Fibroblast of lung (primary cell): ENCODE results near the gene ZIC1. TPM values are rescaled to one million over a fixed set of nuclear protein-coding genes. Genes with fewer than 3 reads are reported as not detected.

Experiments used
- DNase-seq, 2 donors: peaks; one replicate each; pipeline versions ENCODE4 v3.0.0 to v3.0.0-alpha.2; 2010; ENCODE audit warnings: low read depth in 2 of 2
- H2AFZ ChIP-seq: 2 replicates; pipeline ENCODE4 v1.5.1; 2012; ENCODE audit warnings: low read length, control low read depth, inconsistent platforms
- H3K27ac ChIP-seq: 2 replicates; pipeline ENCODE4 v1.5.1; 2011; ENCODE audit warnings: low read length, control low read depth; ENCODE audit not compliant: insufficient read depth
- H3K27me3 ChIP-seq: 2 replicates; pipeline ENCODE4 v1.5.1; 2011; ENCODE audit warnings: mild to moderate bottlenecking, low read length; ENCODE audit not compliant: control insufficient read depth, insufficient read depth
- H3K36me3 ChIP-seq: 2 replicates; pipeline ENCODE4 v1.5.1; 2011; ENCODE audit warnings: low read length; ENCODE audit not compliant: control insufficient read depth, insufficient read depth
- H3K4me1 ChIP-seq: 2 replicates; pipeline ENCODE4 v1.5.1; 2011; ENCODE audit warnings: low read length; ENCODE audit not compliant: control insufficient read depth, insufficient read depth; ENCODE audit errors: extremely low read depth
- H3K4me2 ChIP-seq: 2 replicates; pipeline ENCODE4 v1.5.1; 2011; ENCODE audit warnings: low read length, control low read depth; ENCODE audit not compliant: insufficient read depth; ENCODE audit errors: extremely low read depth
- H3K4me3 ChIP-seq, 4 experiments: fragments of 200-600 bp in 1 of 4; sonication (generic) in 1 of 4; replicated peaks in 1 of 4; 2 replicates each; pipeline ENCODE4 v1.5.1; 2011 to 2016; ENCODE audit warnings: low read length in 4 of 4, low read depth in 3 of 4, mild to moderate bottlenecking in 3 of 4, control low read depth in 2 of 4, inconsistent platforms in 1 of 4, mixed read lengths in 1 of 4; ENCODE audit not compliant: insufficient read depth in 1 of 4; ENCODE audit errors: control extremely low read depth in 1 of 4
- H3K79me2 ChIP-seq: 2 replicates; pipeline ENCODE4 v1.5.1; 2012; ENCODE audit warnings: mild to moderate bottlenecking, low read length, inconsistent platforms; ENCODE audit not compliant: control insufficient read depth, insufficient read depth
- H3K9ac ChIP-seq: 2 replicates; pipeline ENCODE4 v1.5.1; 2011; ENCODE audit warnings: mild to moderate bottlenecking, low read length, control low read depth; ENCODE audit not compliant: insufficient read depth
- H3K9me3 ChIP-seq: 2 replicates; pipeline ENCODE4 v1.5.1; 2012; ENCODE audit warnings: low read depth, low read length; ENCODE audit not compliant: control insufficient read depth, insufficient read depth
- H4K20me1 ChIP-seq: 2 replicates; pipeline ENCODE4 v1.5.1; 2011; ENCODE audit warnings: low read length; ENCODE audit not compliant: control insufficient read depth, insufficient read depth; ENCODE audit errors: extremely low read depth
- EZH2 ChIP-seq: IDR thresholded peaks from 2 replicates; pipeline ENCODE4 v1.5.1; 2012; ENCODE audit warnings: low read length, control low read depth, mild to moderate bottlenecking; ENCODE audit errors: missing control alignments
- polyA plus RNA-seq, 2 donors: library from polyadenylated mRNA; depleted of rRNA in 1 of 2; stranded (reverse) in 1 of 2; unstranded in 1 of 2; fragments of >200 nt; gene quantifications; 2 replicates each; pipeline ENCODE4 v1.2.1, GENCODE V29; 2011 to 2012; ENCODE audit warnings: missing spikeins in 1 of 2
- total RNA-seq: library from RNA; depleted of rRNA; stranded (reverse); fragments of >200 nt; gene quantifications from 2 replicates; pipeline ENCODE4 v1.2.1, GENCODE V29; 2014
- TF ChIP-seq, protein P1 (sequence below), 2 donors: IDR thresholded peaks in 1 of 2; conservative IDR thresholded peaks in 1 of 2; 1 replicate in 1 of 2; 2 replicates in 1 of 2; pipeline ENCODE4 v1.5.1; 2011 to 2012; ENCODE audit warnings: low read length in 2 of 2, control low read depth in 1 of 2, inconsistent platforms in 1 of 2, low read depth in 1 of 2, mild to moderate bottlenecking in 1 of 2

Gene ZIC1
- total and polyA plus RNA-seq, 2 donors (not counting 1 experiment from before 2014, with no cell fraction given), result 0.11 TPM; not detected in 1

- H4K20me1 ChIP-seq, result no peaks in the 10 kb centered on the region
- H3K9ac ChIP-seq, result no peak overlapping the region
- TF ChIP-seq, protein P1, sequence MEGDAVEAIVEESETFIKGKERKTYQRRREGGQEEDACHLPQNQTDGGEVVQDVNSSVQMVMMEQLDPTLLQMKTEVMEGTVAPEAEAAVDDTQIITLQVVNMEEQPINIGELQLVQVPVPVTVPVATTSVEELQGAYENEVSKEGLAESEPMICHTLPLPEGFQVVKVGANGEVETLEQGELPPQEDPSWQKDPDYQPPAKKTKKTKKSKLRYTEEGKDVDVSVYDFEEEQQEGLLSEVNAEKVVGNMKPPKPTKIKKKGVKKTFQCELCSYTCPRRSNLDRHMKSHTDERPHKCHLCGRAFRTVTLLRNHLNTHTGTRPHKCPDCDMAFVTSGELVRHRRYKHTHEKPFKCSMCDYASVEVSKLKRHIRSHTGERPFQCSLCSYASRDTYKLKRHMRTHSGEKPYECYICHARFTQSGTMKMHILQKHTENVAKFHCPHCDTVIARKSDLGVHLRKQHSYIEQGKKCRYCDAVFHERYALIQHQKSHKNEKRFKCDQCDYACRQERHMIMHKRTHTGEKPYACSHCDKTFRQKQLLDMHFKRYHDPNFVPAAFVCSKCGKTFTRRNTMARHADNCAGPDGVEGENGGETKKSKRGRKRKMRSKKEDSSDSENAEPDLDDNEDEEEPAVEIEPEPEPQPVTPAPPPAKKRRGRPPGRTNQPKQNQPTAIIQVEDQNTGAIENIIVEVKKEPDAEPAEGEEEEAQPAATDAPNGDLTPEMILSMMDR (conservative IDR thresholded peaks at IDR 0.05 in 1 of 2, IDR thresholded peaks at IDR 0.05 in 1 of 2; ENCODE audit: low read depth in 1 of 2, low read length in 2 of 2), result no peak
- TF ChIP-seq EZH2, result no peak
- H3K79me2 ChIP-seq, result no peaks in the 10 kb centered on the region
- H3K4me2 ChIP-seq, result no peak overlapping the region
- H2AFZ ChIP-seq, result no peak overlapping the region
- no peak overlapping the region for H3K4me3 ChIP-seq
- no peak overlapping the region for H3K27ac ChIP-seq
- H3K4me1 ChIP-seq, result no peaks in the 10 kb centered on the region
- H3K9me3 ChIP-seq, result no peaks in the 10 kb centered on the region
- H3K27me3 ChIP-seq, result peaks cover 57% of the 10 kb centered on the region
- no peak for DNase-seq
- no peaks in the 10 kb centered on the region for H3K36me3 ChIP-seq
These were observed 28.7 kb upstream of the ZIC1 start for GRCh38 chr3:147380387-147380951.

DNA sequence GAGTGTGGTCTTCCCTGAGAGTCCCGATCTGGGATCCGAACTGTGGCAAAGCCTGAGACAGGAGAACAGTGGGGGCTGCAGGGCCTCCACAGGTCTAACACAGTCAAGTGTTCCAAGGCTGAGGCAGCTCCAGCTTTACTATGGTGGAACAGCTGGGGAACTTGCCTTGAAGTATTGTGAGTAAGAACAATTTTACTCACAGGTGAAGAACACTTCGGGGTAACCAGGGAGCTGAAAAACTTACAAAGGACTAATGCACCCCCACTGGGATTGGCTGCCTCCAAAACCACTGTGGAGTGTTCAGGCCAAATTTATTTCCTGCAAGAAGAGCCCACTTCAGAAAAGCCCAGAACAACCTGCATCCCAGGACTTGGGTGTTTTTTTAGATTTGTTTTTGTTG lies 28.2 kb upstream of the ZIC1 start:
- Histone ChIP-seq H3K79me2 (no peaks in the 10 kb centered on the region), H3K4me1 (no peaks in the 10 kb centered on the region), H3K36me3 (no peaks in the 10 kb centered on the region), H3K4me2 (no peak overlapping the region), H3K4me3 (no peak overlapping the region), H3K27me3 (peaks cover 62% of the 10 kb centered on the region), H3K9me3 (no peaks in the 10 kb centered on the region), H4K20me1 (no peaks in the 10 kb centered on the region), H2AFZ (no peak overlapping the region), H3K9ac (no peak overlapping the region), H3K27ac (no peak overlapping the region)
- DNase-seq, result no peak
- TF ChIP-seq EZH2, result no peak
- TF ChIP-seq, protein P1 (conservative IDR thresholded peaks at IDR 0.05 in 1 of 2, IDR thresholded peaks at IDR 0.05 in 1 of 2; ENCODE audit: low read depth in 1 of 2, low read length in 2 of 2), result no peak

- Histone ChIP-seq H3K27ac (no peak overlapping the region), H3K4me3 (no peak overlapping the region), H3K4me2 (no peak overlapping the region), H2AFZ (no peak overlapping the region), H3K9ac (no peak overlapping the region), H3K27me3 (peaks cover 65% of the 10 kb centered on the region), H4K20me1 (no peaks in the 10 kb centered on the region), H3K4me1 (no peaks in the 10 kb centered on the region), H3K36me3 (no peaks in the 10 kb centered on the region), H3K79me2 (no peaks in the 10 kb centered on the region), H3K9me3 (no peaks in the 10 kb centered on the region)
- no peak for DNase-seq
- no peak for TF ChIP-seq EZH2
- TF ChIP-seq, protein P1 (conservative IDR thresholded peaks at IDR 0.05 in 1 of 2, IDR thresholded peaks at IDR 0.05 in 1 of 2; ENCODE audit: low read depth in 1 of 2, low read length in 2 of 2), result no peak
These were observed 27.6 kb upstream of the ZIC1 start for GRCh38 chr3:147381596-147381995.
